Keratinocyte (primary cell): ENCODE results near the gene ATP1A1. TPM values are rescaled to one million over a fixed set of nuclear protein-coding genes. Genes with fewer than 3 reads are reported as not detected.

Source experiments
- DNase-seq: peaks from one replicate; pipeline ENCODE4 v3.0.0-alpha.2; 2011; ENCODE audit warnings: low read depth, missing footprints, low spot score
- FAIRE-seq: peaks from 2 replicates; lab custom pipeline; 2011; peaks lifted over from hg19 to GRCh38; lab: Jason Lieb, UNC
- H2AFZ ChIP-seq: 2 replicates; pipeline ENCODE4 v1.6.0; 2012; ENCODE audit warnings: low read length, control low read depth, inconsistent platforms; ENCODE audit not compliant: control insufficient read depth
- H3K27ac ChIP-seq: 2 replicates; pipeline ENCODE4 v1.5.1; 2011; ENCODE audit warnings: low read length; ENCODE audit not compliant: control insufficient read depth, insufficient read depth
- H3K27me3 ChIP-seq: 3 replicates; pipeline ENCODE4 v1.6.0; 2011; ENCODE audit warnings: low read length; ENCODE audit not compliant: control insufficient read depth, insufficient read depth; ENCODE audit errors: extremely low read depth
- H3K36me3 ChIP-seq, 2 experiments: 2 replicates in 1 of 2; 3 replicates in 1 of 2; pipeline ENCODE4 v1.5.1; 2011; ENCODE audit warnings: low read length in 2 of 2, mild to moderate bottlenecking in 1 of 2; ENCODE audit not compliant: control insufficient read depth in 2 of 2, insufficient read depth in 2 of 2; ENCODE audit errors: extremely low read depth in 1 of 2
- H3K4me1 ChIP-seq: 3 replicates; pipeline ENCODE4 v1.5.1; 2011; ENCODE audit warnings: low read length; ENCODE audit not compliant: control insufficient read depth, insufficient read depth; ENCODE audit errors: extremely low read depth
- H3K4me2 ChIP-seq: 3 replicates; pipeline ENCODE4 v1.6.0; 2011; ENCODE audit warnings: low read depth, low read length; ENCODE audit not compliant: control insufficient read depth, insufficient read depth; ENCODE audit errors: extremely low read depth
- H3K4me3 ChIP-seq, 3 experiments: fragments of 200-600 bp in 1 of 3; sonication (generic) in 1 of 3; 2 replicates in 2 of 3; 3 replicates in 1 of 3; pipeline ENCODE4 v1.5.1; 2011 to 2016; ENCODE audit warnings: low read length in 3 of 3, mild to moderate bottlenecking in 3 of 3, control low read depth in 2 of 3, inconsistent platforms in 1 of 3, low read depth in 1 of 3, mixed read lengths in 1 of 3, mixed run types in 1 of 3, moderate library complexity in 1 of 3; ENCODE audit not compliant: control insufficient read depth in 2 of 3, insufficient read depth in 2 of 3; ENCODE audit errors: extremely low read depth in 1 of 3
- H3K79me2 ChIP-seq: 2 replicates; pipeline ENCODE4 v1.6.0; 2012; ENCODE audit warnings: low read length; ENCODE audit not compliant: control insufficient read depth, insufficient read depth
- H3K9ac ChIP-seq: 3 replicates; pipeline ENCODE4 v1.6.0; 2011; ENCODE audit warnings: low read length; ENCODE audit not compliant: control insufficient read depth, insufficient read depth; ENCODE audit errors: extremely low read depth
- H3K9me1 ChIP-seq: 3 replicates; pipeline ENCODE4 v1.6.0; 2011; ENCODE audit warnings: low read length; ENCODE audit not compliant: control insufficient read depth, insufficient read depth; ENCODE audit errors: extremely low read depth
- H3K9me3 ChIP-seq: 2 replicates; pipeline ENCODE4 v1.5.1; 2012; ENCODE audit warnings: low read depth, low read length; ENCODE audit not compliant: control insufficient read depth
- H4K20me1 ChIP-seq: 3 replicates; pipeline ENCODE4 v1.6.0; 2011; ENCODE audit warnings: low read length; ENCODE audit not compliant: control insufficient read depth, insufficient read depth; ENCODE audit errors: extremely low read depth
- EZH2 ChIP-seq: IDR thresholded peaks from one replicate; pipeline ENCODE4 v1.6.1; 2012; ENCODE audit warnings: inconsistent platforms, mild to moderate bottlenecking, low read length, moderate library complexity
- dilution Hi-C: fragments of 300-500 bp; cut with MboI; formaldehyde crosslinking; loops from one replicate; pipeline ENCODE4 v1.7.0; 2020; ENCODE audit warnings: low sequenced_read_pairs; ENCODE audit not compliant: extremely low pct_ligation_motif_present
- polyA plus RNA-seq, 5 experiments: library from polyadenylated mRNA; depleted of rRNA in 3 of 5; stranded (reverse) in 3 of 5; stranded (forward) in 1 of 5; unstranded in 1 of 5; fragments of >200 nt; gene quantifications; 1 replicate in 1 of 5; 2 replicates in 3 of 5; 3 replicates in 1 of 5; pipeline versions ENCODE4 v1.2.1 to v1.2.3, GENCODE V29; 2011 to 2012; ENCODE audit warnings: missing spikeins in 2 of 5, low read depth in 1 of 5, low replicate concordance in 1 of 5
- TF ChIP-seq, protein P1 (sequence below), 3 experiments: IDR thresholded peaks in 1 of 3; conservative IDR thresholded peaks in 1 of 3; optimal IDR thresholded peaks in 1 of 3; 2 replicates in 2 of 3; 3 replicates in 1 of 3; pipeline versions ENCODE3 to v1.5.1; 2011; ENCODE audit warnings: low read length in 3 of 3, mild to moderate bottlenecking in 3 of 3, moderate library complexity in 2 of 3, control low read depth in 1 of 3, inconsistent platforms in 1 of 3; ENCODE audit not compliant: insufficient read depth in 2 of 3; ENCODE audit errors: extremely low read depth in 1 of 3

ATP1A1 gene
- polyA plus RNA-seq, 1 donor (not counting 4 experiments of a cell fraction or from before 2014, with no cell fraction given) = 357 TPM

DNA sequence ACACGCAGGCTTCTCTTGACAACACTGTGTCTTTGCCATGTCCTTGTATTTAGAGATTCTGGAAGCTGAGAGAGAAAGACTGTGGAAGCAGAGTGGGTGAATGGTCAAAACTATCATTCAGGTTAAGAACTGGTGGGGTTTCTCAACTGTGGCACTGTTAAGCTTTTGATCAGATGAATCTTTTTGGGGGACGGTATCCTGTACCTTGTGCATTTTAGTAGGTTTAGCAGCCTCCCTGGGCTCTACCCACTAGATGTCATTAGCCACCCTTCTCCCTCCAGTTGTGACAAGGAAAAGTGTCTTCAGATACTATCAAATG is 39.4 kb downstream of the ATP1A1 start:
- no peak overlapping the region for H3K9ac ChIP-seq
- H3K79me2 ChIP-seq = peaks cover under 1% of the 10 kb centered on the region
- H2AFZ ChIP-seq = no peak overlapping the region
- TF ChIP-seq, protein P1, sequence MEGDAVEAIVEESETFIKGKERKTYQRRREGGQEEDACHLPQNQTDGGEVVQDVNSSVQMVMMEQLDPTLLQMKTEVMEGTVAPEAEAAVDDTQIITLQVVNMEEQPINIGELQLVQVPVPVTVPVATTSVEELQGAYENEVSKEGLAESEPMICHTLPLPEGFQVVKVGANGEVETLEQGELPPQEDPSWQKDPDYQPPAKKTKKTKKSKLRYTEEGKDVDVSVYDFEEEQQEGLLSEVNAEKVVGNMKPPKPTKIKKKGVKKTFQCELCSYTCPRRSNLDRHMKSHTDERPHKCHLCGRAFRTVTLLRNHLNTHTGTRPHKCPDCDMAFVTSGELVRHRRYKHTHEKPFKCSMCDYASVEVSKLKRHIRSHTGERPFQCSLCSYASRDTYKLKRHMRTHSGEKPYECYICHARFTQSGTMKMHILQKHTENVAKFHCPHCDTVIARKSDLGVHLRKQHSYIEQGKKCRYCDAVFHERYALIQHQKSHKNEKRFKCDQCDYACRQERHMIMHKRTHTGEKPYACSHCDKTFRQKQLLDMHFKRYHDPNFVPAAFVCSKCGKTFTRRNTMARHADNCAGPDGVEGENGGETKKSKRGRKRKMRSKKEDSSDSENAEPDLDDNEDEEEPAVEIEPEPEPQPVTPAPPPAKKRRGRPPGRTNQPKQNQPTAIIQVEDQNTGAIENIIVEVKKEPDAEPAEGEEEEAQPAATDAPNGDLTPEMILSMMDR (optimal IDR thresholded peaks at IDR 0.05 in 1 of 3, IDR thresholded peaks at IDR 0.05 in 1 of 3, conservative IDR thresholded peaks at IDR 0.05 in 1 of 3; ENCODE audit: extremely low read depth in 1 of 3, insufficient read depth in 2 of 3, low read length in 3 of 3) = no peak
- no peak for TF ChIP-seq EZH2
- H3K4me1 ChIP-seq = peaks cover 35% of the 10 kb centered on the region
- peaks cover 3 to 6% of the 10 kb centered on the region in 2 experiments for H3K36me3 ChIP-seq
- no peak overlapping the region for H3K4me2 ChIP-seq
- H3K9me1 ChIP-seq = no peaks in the 10 kb centered on the region
- dilution Hi-C loops = no loop called here
- H4K20me1 ChIP-seq = peaks cover 4% of the 10 kb centered on the region
- FAIRE-seq (no peak), DNase-seq (no peak)
- H3K27me3 ChIP-seq = no peaks in the 10 kb centered on the region
- no peak overlapping the region for H3K4me3 ChIP-seq
- H3K27ac ChIP-seq = no peak overlapping the region
- H3K9me3 ChIP-seq = no peaks in the 10 kb centered on the region

DNA sequence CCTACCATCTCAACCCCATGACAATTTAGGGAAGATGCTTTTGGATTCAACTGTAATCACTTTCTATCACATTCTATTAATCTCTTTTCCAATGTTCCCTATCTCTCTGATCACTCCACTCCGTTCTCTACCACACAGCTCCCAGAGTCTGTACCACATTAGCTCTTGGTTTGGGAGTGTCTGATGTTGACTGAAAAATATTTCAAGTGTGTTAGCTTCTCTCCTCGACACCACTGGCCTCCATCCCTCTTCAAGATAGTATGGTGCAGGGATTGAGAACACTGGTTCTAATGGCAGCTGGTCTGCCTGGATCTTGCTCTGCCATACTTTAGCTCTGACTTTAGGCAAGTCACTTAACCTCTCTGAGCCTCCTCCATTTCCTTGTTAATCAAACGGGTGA is 39.9 kb downstream of the ATP1A1 start:
- Histone ChIP-seq H2AFZ (no peak overlapping the region), H3K27ac (no peak overlapping the region), H3K9ac (no peak overlapping the region), H3K36me3 (peaks cover 0 to 2% of the 10 kb centered on the region in 2 experiments), H3K4me2 (no peak overlapping the region), H4K20me1 (peaks cover 3% of the 10 kb centered on the region), H3K79me2 (peaks cover 4% of the 10 kb centered on the region), H3K4me1 (peaks cover 37% of the 10 kb centered on the region), H3K27me3 (no peaks in the 10 kb centered on the region), H3K9me3 (no peaks in the 10 kb centered on the region), H3K9me1 (no peaks in the 10 kb centered on the region), H3K4me3 (no peak overlapping the region)
- DNase-seq (no peak), FAIRE-seq (no peak)
- dilution Hi-C loops = no loop called here
- TF ChIP-seq, protein P1 (optimal IDR thresholded peaks at IDR 0.05 in 1 of 3, IDR thresholded peaks at IDR 0.05 in 1 of 3, conservative IDR thresholded peaks at IDR 0.05 in 1 of 3; ENCODE audit: extremely low read depth in 1 of 3, insufficient read depth in 2 of 3, low read length in 3 of 3) = no peak
- no peak for TF ChIP-seq EZH2
